ENCODE results near the gene PSMC5. TPM values are rescaled to one million over a fixed set of nuclear protein-coding genes. Genes with fewer than 3 reads are reported as not detected.

The PSMC5 gene
- total and polyA plus RNA-seq, 9 of the 15 experiments (the other 6 are each of a cell fraction or from before 2014, with no cell fraction given): 89.2 to 393 (median 161) TPM

- TF ChIP-seq MYBL2 (IDR thresholded peaks at IDR 0.05; ENCODE audit: low read depth): no peak
- no peak for TF ChIP-seq MYBL2 (CRISPR knock-in tag; IDR thresholded peaks at IDR 0.05; ENCODE audit: borderline replicate concordance)
- peak; percentile 86 for TF ChIP-seq NCOA6 (IDR thresholded peaks at IDR 0.05)
- no peak for TF ChIP-seq POLR3G (IDR thresholded peaks at IDR 0.05; ENCODE audit: extremely low read depth, insufficient read length, insufficient replicate concordance)
- no peak for TF ChIP-seq KLF13 (tag; IDR thresholded peaks at IDR 0.05; ENCODE audit: borderline replicate concordance, low read depth)
- TF ChIP-seq, protein P1, sequence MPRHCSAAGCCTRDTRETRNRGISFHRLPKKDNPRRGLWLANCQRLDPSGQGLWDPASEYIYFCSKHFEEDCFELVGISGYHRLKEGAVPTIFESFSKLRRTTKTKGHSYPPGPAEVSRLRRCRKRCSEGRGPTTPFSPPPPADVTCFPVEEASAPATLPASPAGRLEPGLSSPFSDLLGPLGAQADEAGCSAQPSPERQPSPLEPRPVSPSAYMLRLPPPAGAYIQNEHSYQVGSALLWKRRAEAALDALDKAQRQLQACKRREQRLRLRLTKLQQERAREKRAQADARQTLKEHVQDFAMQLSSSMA (CRISPR knock-in tag; IDR thresholded peaks at IDR 0.05): peak; percentile 100
- TF ChIP-seq, protein P2, sequence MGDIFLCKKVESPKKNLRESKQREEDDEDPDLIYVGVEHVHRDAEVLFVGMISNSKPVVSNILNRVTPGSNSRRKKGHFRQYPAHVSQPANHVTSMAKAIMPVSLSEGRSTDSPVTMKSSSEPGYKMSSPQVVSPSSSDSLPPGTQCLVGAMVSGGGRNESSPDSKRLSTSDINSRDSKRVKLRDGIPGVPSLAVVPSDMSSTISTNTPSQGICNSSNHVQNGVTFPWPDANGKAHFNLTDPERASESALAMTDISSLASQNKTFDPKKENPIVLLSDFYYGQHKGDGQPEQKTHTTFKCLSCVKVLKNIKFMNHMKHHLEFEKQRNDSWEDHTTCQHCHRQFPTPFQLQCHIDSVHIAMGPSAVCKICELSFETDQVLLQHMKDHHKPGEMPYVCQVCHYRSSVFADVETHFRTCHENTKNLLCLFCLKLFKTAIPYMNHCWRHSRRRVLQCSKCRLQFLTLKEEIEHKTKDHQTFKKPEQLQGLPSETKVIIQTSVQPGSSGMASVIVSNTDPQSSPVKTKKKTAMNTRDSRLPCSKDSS (IDR thresholded peaks at IDR 0.05; ENCODE audit: low read depth, partially characterized antibody): no peak
- TF ChIP-seq, protein P3, sequence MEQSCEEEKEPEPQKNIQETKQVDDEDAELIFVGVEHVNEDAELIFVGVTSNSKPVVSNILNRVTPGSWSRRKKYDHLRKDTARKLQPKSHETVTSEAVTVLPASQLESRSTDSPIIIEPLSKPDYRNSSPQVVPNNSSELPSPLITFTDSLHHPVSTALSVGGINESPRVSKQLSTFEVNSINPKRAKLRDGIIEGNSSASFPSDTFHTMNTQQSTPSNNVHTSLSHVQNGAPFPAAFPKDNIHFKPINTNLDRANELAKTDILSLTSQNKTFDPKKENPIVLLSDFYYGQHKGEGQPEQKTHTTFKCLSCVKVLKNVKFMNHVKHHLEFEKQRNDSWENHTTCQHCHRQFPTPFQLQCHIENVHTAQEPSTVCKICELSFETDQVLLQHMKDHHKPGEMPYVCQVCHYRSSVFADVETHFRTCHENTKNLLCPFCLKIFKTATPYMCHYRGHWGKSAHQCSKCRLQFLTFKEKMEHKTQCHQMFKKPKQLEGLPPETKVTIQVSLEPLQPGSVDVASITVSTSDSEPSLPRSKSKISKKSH (CRISPR knock-in tag; IDR thresholded peaks at IDR 0.05): no peak
- no peak for TF ChIP-seq SMC3 (conservative IDR thresholded peaks at IDR 0.05; ENCODE audit: insufficient read depth, low read depth, low read length)
- TF ChIP-seq RFX1 (IDR thresholded peaks at IDR 0.05): no peak
- no peak for TF ChIP-seq TFAM (CRISPR knock-in tag; conservative IDR thresholded peaks at IDR 0.05)
- no peak for TF ChIP-seq ZNF311 (CRISPR knock-in tag; IDR thresholded peaks at IDR 0.05)
- no peak for TF ChIP-seq ZNF224 (CRISPR knock-in tag; IDR thresholded peaks at IDR 0.05)
- peak; percentile 82 to 87 for TF ChIP-seq MNT (conservative IDR thresholded peaks at IDR 0.05)
- TF ChIP-seq ZBTB49 (CRISPR knock-in tag; IDR thresholded peaks at IDR 0.05; ENCODE audit: borderline replicate concordance): peak; percentile 50; the same call in 1 of the 2 replicates
- no peak for TF ChIP-seq CBX3 (IDR thresholded peaks at IDR 0.05; ENCODE audit: borderline replicate concordance in 1 of 2, low read length in 2 of 2)
- TF ChIP-seq MEF2A (IDR thresholded peaks at IDR 0.05; ENCODE audit: control insufficient read depth, low read depth, low read length): no peak
- TF ChIP-seq CHCHD3 (CRISPR knock-in tag; IDR thresholded peaks at IDR 0.05): no peak
- 0 out of 4 replicates have a peak, but pooled peaks of 1 of the 2 experiments have one; percentile 13 for TF ChIP-seq TBL1XR1 (IDR thresholded peaks at IDR 0.05; ENCODE audit: low read length in 2 of 2)
Measured at GRCh38 chr17:63827002-63827800, at the start of gene PSMC5, which contains the start of gene FTSJ3 (continued).

Measured in K562 (cell line).